Kidney glomerular epithelial cell (primary cell): Measurements from ENCODE around the gene CDH4.

Source experiments
- DNase-seq: peaks from one replicate; lab custom pipeline; 2025; lab: John Stamatoyannopoulos, UW

Gene CDH4

DNA sequence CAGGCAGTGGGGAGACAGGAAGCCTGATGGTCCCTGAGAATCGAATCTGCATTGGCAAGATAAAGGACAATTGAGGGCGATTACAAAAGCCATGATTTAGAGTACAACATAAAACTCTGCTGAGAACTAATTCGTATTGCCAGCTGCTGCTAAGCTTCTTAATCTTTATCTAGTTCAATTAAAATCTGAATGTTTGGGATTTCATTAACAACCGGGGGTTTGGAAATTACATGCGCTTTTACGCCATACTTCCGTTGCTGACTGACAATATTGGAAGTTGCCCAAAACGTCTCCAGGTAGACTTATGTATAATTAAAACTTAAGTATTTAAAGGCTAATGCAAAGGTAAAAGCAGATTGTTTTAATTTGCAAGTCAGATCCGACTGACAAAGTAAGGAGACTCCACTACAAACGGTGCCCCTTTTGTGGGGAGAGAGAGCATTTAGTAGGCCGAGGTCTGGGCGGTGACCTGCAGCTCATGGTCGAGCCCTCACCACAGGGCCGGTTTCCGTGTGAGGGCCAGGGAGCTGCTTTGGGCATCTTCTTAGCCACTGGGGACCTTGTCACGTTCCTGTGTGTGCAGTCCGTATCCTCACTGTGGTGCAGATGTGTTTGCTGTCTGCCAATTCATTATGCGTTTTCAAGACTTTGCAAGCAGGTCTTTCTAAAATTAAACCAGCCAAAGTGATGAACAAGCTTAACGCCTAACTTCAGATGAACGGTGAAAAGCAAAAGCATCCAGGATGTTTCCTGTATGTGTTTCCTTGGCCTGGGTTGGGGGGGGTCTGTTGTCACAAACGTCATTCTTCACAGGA, 49.9 kb downstream of the CDH4 start:
- no peak for DNase-seq

DNA sequence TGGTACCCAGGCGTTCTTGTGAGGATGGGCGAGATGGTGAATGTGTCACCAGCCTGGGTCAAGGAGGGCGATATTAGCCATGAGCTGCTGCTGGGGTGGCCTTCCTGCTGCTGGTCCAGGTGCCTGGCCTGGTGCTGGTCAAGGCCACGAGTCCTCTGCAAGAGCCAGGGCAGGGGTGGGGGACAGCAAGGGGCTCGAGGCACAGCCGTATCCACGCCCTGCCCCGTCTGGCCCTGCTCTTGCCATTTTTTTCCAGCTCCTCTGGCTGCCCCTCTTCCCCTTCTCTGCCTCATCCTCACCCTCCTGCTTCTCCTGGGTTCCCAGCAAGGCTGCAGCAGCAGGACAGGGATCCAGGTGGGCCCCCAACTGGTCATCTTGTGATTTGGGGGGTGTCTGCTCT, 51.2 kb downstream of the CDH4 start:
- DNase-seq = no peak

DNA sequence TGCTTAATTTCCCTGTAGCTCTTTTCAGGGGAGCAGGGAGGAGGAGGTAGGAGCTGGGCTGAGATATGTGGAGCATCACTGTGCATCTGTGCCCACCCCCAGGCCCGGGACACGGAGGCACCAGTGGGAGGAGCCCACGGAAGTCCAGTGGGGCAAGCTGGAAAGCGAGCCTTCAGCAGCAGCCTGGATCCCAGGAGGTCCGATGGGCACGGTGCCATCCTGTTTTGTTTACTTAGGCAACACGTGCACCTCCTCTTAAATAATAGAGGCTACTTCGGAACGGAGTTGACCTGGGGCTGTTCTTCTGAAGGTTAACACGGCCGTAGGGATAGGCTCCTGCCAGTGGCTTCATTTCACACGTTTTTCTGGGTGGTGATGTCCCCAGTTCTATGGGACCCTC, 51.6 kb downstream of the CDH4 start:
- no peak for DNase-seq

DNA sequence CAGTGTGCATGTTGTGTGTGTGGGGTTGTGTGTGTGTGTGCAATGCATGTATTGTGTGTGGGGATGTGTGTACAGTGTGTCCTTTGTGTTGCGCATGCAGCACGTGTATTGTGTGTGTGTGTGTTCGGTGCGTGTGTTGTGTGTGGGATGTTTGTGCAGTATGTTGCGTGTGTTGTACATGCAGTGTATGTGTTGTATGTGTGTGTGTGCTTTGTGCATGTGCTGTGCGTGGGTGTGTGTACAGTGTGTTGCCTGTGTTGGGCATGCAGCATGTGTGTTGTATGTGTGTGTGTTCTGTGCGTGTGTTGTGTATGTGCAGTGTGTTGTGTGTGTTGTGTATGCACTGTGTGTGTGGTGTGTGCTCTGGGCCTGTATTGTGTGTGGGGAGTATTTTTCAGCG, 52.7 kb downstream of the CDH4 start:
- DNase-seq = no peak

DNA sequence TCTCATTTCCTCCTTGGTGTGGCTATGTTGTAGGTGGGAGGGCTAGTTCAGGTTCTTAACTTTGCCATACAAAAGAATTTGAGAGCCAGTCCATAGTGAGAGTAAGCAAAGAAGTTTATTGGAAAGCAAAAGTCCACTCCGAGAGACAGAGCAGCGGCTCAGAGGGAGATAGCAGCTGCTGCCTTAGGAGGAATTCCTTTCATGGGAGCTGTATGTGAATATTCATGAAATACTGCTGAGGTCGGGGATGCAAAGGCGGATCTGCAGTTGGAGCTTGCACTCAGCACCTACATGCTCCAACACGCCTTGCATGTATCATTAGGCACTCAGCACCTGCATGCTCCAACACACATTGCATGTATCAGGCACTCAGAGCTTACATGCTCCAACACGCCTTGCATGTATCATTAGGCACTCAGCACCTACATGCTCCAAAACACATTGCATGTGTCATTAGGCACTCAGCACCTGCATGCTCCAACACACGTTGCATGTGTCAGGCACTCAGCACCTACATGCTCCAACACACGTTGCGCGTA, 54.9 kb downstream of the CDH4 start:
- DNase-seq = no peak

DNA sequence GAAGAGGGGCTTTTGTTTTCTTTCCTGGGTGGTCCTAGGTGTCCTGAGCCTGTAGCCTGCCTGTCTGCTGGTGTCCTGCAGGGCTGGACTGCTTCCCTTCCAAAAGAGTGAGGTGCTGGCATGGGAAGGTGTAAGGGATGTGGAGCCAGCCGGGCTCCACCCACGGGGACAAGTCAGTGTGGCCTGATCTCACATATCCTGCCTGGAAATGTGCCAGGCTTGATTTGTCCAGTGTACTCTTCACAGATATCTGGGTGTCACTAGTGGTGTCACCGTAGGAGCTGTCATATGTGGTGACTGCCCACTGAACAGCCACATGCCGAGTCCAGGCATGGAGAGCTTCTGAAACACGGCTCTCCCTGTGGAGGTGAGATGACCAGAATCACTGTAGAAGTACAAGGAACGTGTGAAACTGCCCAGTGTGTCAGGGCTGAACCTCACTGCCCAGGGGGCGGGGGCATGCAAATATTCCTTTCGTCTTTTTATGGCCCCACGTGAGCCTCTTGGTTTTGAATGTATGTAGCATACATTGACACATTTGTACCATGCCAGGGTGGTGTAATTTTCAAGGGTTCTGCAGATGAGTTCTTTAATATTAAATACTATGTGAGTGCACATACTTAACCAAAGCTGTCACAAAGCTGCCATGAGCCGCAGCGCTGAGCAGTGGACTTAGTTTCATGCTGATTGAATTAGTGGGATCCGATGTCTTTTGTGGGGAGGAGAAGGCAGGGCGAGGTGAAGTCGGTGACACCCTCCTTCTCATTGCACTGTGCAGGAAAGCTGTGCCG, 55.8 kb downstream of the CDH4 start:
- no peak for DNase-seq

DNA sequence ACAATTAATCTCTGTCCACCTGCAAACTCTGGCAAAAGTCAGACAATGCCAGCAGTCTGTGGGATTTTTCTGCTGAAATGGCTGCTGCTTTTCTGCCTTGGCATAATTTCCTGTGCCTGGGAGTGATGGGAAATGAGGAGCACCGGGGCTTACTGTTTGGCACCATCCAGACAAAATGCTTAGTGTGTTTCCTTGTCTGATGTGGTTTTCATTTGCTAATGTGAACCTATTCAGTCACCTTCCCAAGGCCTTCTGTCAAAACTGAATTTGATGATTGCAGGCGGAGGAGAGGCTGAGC, 56.4 kb downstream of the CDH4 start:
- no peak for DNase-seq

DNA sequence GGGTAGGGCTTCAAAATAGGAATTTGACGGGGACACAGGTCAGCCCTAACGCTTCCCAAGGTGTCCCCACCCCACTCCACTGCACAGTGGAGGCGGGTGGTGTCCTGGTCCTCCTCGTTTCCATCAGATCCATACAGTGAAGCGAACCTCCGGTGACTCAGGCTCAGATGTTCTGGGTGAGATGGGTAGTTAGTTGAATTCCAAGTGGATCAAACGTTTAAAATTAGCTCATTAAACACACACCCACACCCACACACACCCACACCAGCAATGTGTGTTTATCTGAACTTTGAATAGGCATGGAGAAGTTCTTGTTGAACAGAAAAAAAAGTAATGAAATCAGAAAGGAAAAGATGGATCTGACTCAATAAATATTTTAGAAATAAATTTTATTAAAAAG, 58.9 kb downstream of the CDH4 start:
- no peak for DNase-seq

DNA sequence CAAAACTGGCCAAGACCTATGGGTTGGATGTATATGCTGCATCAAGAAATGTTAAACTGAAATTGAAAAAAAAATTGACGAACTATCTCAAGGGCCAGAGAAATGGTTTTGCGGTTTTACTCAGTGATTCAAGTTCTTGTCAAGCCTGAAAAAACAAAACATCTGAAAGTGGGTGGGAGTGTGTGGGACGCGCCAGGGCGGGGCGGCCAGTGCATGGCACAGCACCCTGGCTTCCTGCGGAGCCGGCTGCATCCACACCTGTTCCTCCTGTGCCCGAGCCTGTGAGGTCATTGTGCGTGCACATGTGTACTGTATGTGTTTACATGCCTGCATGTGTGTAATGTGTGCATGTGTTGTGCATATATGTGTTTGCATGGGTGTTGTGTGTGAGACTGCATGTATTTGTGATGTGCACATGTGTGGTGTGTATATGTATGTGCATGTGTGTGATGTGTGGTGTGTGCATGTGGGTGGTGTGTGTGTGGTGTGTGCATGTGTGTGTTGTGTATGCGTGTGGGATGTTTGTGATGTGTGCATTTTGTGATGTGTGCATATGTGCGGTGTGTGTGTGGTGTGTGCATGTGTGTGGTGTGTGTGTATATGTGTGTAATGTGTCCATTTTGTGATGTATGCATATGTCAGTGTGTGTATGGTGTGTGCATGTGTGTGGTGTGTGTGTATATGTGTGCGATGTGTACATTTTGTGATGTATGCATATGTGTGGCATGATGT, 59.8 kb downstream of the CDH4 start:
- no peak for DNase-seq

DNA sequence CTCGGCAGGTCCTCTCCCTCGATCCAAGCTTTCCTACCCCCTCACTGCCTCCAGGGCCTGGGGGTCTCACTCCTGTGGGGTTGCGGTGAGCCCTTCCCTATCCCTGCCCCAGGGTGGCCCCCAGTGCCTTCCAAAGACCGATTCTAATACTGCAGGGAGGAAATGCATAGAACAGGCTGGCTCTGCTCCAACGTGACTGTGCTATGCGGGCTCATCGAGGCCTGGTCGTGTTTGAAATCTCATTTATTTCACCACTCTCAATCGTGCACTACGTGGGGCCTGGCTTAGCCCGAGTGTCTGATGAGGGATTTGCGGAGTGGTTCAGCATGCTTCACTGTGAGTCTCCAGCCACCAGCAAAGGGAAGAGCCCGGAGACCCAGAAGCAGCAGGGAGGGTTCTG, 60.9 kb downstream of the CDH4 start:
- DNase-seq = no peak

DNA sequence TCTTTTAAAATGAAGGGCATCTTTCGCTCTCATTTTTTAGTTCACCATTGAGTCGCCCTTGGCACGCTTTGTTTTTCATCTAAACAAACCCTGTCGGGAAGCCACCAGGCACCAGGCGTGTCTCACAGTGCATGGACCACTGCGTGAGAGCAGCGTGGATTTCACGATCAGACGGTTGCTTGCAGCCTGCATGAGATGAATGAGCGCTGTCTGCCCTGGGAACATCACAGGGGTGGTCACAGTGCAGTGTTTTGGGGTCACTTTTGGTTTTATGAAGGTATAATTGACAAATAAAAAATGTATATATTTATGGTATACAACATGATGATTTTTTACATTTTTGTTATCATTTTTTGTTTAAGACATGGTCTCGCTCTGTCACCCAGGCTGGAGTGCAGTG, 61.3 kb downstream of the CDH4 start:
- no peak for DNase-seq

DNA sequence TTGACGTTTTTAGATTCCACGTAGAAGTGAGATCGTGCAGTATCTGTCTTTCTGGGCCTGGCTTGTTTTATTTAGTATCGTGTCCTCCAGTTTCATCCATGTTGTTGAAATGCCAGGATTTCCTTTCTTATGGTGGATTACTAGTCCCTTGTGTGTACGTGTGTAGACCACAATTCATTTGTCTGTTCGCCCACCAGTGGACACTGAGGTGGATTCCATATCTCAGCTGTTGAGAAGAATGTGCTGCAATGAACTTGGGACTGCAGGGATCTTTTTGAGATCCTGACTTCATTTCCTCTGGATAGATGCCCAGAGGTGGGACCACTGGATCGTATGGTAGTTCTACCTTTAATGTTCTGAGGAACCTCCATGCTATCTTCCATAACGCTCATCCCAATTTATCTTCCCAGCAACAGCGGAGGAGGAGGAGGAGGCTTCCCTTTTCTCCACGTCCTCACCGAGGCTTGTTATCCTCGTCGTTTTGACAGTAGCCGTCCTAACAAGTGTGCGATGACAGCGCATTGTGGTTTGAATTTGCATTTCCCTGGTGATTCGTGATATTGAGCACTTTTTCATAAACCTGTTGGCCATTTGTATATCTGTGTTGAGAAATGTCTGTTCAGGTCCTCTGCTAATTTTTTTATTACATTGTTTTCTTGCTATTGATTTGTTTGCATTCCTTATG, 62.4 kb downstream of the CDH4 start:
- DNase-seq = no peak

DNA sequence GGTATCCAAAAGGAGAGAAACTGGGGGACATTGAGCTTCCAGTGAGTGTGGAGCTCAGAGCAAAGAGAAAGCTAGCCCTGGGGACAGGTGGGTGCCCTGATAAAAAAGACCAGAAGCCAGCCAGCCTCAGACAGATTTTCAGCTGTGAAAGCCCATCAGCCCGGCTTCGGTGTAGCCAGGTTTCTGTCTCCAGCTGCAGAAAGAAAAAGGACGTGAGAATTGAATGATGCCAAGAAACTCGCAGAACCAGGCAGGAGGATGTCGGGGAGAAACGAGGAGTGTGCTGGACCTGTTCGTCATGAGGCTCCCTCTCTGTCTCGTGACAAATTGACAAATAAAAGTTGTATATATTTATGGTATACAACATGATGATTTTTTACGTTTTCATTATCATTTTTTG, 63.3 kb downstream of the CDH4 start:
- DNase-seq = no peak

DNA sequence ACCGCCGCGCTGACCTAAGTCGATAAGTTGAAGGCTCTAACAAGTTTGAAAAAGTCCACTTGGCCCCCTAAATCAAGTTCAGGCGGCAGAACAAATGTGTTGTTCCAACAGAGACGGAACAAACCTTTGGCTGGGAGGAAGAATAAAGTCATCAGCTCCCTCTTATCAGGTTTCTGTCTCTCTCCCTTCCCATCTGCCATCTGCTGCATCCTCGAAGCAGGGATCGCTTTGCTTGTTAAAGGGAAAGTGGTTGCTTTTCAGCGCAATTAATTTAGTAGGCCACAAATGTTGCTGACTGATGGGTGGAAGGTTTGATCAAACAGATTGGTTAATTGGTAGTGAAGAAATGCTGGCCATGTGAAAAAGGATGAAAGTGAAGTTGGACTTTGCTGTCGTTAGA, 64.3 kb downstream of the CDH4 start:
- DNase-seq = no peak

DNA sequence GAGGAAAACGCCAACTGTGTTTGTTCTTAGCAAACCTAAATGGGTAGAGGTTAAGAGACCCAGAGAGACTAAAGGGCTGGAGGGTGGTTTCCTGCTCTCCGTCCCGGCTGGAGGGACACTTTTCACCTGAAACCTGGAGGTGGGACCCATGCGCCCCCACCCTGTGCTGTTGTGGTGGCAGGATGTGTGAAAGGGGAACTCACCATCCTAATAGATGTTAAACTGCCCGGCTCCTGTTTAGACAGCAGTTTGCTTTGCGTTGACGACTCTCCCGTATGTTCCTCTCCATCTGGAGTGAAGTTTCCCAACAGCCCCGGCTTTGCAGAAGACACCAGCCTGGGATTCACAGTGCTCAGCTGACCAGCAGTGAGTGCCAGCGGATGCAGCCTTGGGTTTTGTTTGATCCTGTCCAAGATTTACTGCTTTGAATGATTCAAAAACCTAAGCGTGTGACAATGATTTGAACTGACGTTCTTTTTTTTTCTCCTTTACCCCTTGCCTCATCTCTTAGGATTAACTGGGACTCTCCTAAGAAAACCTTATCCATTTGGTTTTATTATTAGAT, 66.0 kb downstream of the CDH4 start:
- DNase-seq = no peak

DNA sequence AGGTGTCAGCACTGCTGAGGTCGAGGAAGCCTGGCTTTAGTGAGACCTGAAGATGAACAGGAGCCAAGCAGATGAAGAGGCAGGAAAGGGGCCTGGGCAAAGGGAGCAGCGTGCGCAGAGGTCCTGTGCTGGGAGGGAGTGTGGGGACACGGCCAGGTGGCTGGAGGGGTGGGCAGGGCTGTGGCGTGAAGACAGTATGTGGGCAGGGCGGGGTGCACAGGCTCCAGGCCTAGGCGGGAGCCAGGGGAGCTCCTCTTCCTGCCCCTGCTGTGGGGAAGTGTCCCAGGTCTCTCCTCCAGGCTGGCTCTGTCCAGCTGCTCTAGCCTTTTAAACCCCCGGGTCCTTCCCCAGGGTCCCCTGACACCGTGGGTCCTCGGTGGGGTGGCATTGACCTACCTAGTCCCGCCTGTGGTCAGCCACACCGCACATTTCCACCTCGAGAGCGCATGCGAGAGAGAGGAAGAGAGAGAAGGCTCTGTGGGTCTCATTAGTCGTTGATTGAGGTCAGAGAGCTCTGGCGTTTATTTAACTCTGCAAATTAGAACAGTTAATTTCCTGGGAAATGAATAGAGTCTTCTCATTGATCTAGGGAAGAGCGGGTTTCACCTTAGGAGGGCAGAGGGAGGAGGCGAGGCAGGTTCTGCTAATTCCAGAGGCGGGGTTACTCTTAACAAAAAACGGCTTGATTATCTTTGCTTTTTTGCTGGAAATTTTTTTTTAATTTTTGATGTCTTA, 68.8 kb downstream of the CDH4 start:
- DNase-seq = no peak

DNA sequence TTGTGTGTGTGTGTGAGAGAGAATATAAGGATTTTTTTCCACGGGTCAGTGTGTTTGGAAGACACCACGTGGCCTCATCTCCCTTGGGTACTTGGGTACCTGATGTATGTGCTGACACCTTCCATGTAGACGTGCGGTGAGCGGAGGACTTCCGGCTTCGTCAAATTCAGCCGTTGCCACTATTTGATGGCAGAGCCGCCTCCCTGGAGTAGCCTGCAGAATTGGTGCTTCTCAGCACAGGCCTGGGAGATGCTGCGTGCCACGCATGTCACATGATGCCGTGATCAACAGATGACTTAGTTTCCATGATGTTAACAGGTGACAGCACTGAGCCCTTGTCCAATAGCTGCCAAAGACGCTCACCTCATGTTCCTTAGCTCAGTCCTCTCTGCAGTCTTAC, 69.4 kb downstream of the CDH4 start:
- DNase-seq = no peak

DNA sequence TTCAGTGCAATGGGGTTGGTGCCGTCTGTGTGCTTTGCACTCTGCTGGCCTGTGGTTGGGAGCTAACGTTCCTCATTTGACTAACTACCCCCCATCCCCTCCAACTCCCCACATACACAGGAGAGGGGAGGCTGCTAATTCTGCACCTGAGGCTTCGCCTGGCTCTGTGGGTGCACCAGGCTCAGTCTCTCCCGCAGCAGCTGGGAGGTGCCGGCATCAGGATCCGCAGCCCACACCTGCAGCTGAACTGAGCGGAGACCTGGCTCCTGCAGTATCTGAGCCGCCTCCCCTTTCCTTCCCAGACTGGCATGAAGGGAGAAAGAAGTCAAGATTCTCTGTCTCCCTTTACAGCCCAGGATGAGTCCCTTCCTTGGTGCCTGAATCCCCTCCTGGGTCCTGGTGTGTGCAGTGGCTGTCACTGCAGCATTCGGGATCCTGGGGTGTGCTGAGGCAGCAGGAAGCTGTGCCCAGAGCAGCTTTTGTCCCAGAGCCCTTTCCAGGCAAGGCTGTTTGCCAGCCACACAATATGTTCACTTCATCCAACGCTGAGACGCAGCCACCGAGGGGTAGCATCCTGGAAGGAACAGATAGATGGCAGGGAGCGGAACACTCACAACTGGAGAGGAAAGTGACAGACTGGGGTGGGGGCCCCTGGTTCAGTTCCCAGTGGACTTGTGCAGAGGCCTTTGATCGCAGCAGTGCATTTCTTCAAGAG, 70.2 kb downstream of the CDH4 start:
- DNase-seq = no peak

DNA sequence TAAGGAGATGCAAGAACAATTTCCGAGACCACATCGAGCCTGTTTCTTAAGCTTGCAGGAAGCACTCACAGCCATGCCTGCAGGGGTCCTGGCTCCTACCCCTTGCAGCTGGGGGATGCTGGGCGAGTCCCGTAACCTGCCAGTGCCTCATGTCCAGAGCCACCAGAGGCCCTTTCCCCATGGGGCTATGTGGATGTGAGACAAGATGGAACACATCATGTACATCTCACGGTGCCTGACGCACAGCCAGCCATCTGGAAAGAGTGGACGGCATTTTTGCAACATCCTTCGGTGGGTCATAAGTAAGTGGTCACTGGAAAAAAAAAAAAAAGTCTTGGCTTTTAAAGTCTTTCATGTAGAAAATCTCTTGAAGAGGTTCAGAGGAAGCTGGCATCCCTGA, 72.8 kb downstream of the CDH4 start:
- DNase-seq = no peak

DNA sequence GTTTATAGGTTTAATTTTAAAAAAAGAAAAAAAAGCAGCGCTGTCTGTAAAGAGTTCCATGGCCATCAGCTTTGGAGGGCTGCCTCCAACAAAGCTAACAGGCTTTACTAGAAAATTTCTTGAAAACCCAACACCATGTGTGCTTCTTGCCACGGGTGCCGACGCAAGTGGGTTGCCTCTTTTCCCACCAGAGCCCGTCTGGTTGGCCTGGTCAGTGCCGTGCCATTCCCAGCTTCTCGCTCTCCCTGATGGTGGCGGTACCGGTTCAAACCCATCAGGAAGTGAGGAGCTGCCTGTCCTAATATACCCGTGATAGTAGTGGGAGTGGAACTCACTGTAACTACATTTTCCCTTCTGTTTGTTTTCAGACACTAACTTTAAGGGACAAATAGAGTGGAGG, 73.7 kb downstream of the CDH4 start:
- no peak for DNase-seq
